ENCODE results near the gene OR5D13. TPM values are rescaled to one million over a fixed set of nuclear protein-coding genes. Genes with fewer than 3 reads are reported as not detected.

The OR5D13 gene
- total and polyA plus RNA-seq, 2 donors (not counting 3 experiments of a cell fraction or from before 2014, with no cell fraction given): not detected

DNA sequence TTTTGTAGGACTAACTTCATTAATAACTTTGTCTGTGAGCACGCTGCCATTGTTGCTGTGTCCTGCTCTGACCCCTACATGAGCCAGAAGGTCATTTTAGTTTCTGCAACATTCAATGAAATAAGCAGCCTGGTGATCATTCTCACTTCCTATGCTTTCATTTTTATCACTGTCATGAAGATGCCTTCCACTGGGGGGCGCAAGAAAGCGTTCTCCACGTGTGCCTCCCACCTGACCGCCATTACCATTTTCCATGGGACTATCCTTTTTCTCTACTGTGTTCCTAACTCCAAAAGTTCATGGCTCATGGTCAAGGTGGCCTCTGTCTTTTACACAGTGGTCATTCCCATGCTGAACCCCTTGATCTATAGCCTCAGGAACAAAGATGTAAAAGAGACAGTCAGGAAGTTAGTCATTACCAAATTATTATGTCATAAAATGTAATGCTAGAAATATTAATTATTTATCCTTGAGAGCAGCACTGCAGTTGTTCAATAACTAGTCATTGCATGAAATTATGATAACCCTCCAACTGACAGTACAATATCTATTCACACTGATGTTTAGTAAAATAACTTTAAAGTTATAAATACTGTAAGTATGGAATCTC lies 46.4 kb upstream of the OR5D13 start:
- CTCF ChIA-PET: no interaction called here
- TF ChIP-seq EZH2 (IDR thresholded peaks at IDR 0.05; ENCODE audit: borderline replicate concordance, low read depth, low read length, severe bottlenecking): no peak
- no peak for TF ChIP-seq GATA2 (IDR thresholded peaks at IDR 0.05; ENCODE audit: insufficient read depth, insufficient read length, low read depth, low read length)
- TF ChIP-seq, protein P1, sequence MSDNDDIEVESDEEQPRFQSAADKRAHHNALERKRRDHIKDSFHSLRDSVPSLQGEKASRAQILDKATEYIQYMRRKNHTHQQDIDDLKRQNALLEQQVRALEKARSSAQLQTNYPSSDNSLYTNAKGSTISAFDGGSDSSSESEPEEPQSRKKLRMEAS (IDR thresholded peaks at IDR 0.05; ENCODE audit: insufficient read depth, insufficient read length): no peak
- no peak for TF ChIP-seq POLR2A (IDR thresholded peaks at IDR 0.05; ENCODE audit: low read depth, low read length)
- no peak for TF ChIP-seq FOS (IDR thresholded peaks at IDR 0.05; ENCODE audit: borderline replicate concordance, insufficient read depth, low read length)
- no peak for TF ChIP-seq JUN (IDR thresholded peaks at IDR 0.05; ENCODE audit: borderline replicate concordance, insufficient read depth, insufficient read length, low read depth)
- TF ChIP-seq, protein P2, sequence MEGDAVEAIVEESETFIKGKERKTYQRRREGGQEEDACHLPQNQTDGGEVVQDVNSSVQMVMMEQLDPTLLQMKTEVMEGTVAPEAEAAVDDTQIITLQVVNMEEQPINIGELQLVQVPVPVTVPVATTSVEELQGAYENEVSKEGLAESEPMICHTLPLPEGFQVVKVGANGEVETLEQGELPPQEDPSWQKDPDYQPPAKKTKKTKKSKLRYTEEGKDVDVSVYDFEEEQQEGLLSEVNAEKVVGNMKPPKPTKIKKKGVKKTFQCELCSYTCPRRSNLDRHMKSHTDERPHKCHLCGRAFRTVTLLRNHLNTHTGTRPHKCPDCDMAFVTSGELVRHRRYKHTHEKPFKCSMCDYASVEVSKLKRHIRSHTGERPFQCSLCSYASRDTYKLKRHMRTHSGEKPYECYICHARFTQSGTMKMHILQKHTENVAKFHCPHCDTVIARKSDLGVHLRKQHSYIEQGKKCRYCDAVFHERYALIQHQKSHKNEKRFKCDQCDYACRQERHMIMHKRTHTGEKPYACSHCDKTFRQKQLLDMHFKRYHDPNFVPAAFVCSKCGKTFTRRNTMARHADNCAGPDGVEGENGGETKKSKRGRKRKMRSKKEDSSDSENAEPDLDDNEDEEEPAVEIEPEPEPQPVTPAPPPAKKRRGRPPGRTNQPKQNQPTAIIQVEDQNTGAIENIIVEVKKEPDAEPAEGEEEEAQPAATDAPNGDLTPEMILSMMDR (IDR thresholded peaks at IDR 0.05; ENCODE audit: extremely low read depth in 1 of 2, insufficient read depth in 1 of 2, low read depth in 1 of 2, low read length in 2 of 2): no peak
- TF ChIP-seq POLR2AphosphoS5 (IDR thresholded peaks at IDR 0.05; ENCODE audit: insufficient read depth, low read depth, low read length): no peak
- no peak for TF ChIP-seq MYC (IDR thresholded peaks at IDR 0.05; ENCODE audit: low read depth, low read length)

More for the DNA sequence above, 46.4 kb upstream of the OR5D13 start:
- Histone ChIP-seq H3K9me1 (replicated peaks; ENCODE audit: control insufficient read depth, extremely low read depth, insufficient read depth, low read length) (no peaks in the 10 kb centered on the region), H3K9me3 (replicated peaks; ENCODE audit: control insufficient read depth, insufficient read depth, low read length) (peaks cover 4% of the 10 kb centered on the region), H3K9ac (replicated peaks; ENCODE audit: extremely low read depth, insufficient read depth, low read length) (no peak overlapping the region), H2AFZ (ENCODE audit: low read depth, low read length) (no peak overlapping the region), H3K36me3 (ENCODE audit: control insufficient read depth in 2 of 2, extremely low read depth in 1 of 2, insufficient read depth in 2 of 2, low read length in 2 of 2) (no peaks in the 10 kb centered on the region), H3K27ac (ENCODE audit: insufficient read depth, low read depth, low read length) (no peak overlapping the region), H3K27me3 (ENCODE audit: control insufficient read depth in 2 of 2, insufficient read depth in 2 of 2, low read length in 2 of 2) (no peaks in the 10 kb centered on the region), H3K4me1 (ENCODE audit: control insufficient read depth, extremely low read depth, insufficient read depth, low read length) (no peaks in the 10 kb centered on the region), H3K79me2 (ENCODE audit: control insufficient read depth, insufficient read depth, low read length) (no peaks in the 10 kb centered on the region), H3K4me2 (ENCODE audit: insufficient read depth, low read length) (no peak overlapping the region), H3K4me3 (replicated peaks in 1 of 3; ENCODE audit: insufficient read depth in 1 of 3, low read depth in 1 of 3, low read length in 3 of 3) (no peak overlapping the region), H4K20me1 (replicated peaks; ENCODE audit: control insufficient read depth, extremely low read depth, insufficient read depth, low read length) (no peaks in the 10 kb centered on the region)
- dilution Hi-C loops (cut with MboI; ENCODE audit: extremely low pct_ligation_motif_present, low sequenced_read_pairs) (no loop called here), intact Hi-C loops (cut with micrococcal nuclease) (no loop called here)
- POLR2A ChIA-PET: no interaction called here
- no TSS peak for BruUV-seq (replicated peaks)
- no peak for FAIRE-seq
- DNase-seq (ENCODE audit: low read depth, low spot score): no peak
